Measurements from ENCODE around the gene ZNF554. TPM values are rescaled to one million over a fixed set of nuclear protein-coding genes. Genes with fewer than 3 reads are reported as not detected.

Gene ZNF554
- total and polyA plus RNA-seq, 2 experiments from 2014 or later: 2.0 to 7.5 TPM

- peaks cover 16% of the 10 kb centered on the region for H3K27me3 Mint-ChIP-seq (ENCODE audit: insufficient read depth, low read depth, poor library complexity)
- H3K4me3 Mint-ChIP-seq: no peak overlapping the region
Measured at GRCh38 chr19:2793126-2793525, 26.5 kb upstream of the ZNF554 start.

More at GRCh38 chr19:2793126-2793525, 26.5 kb upstream of the ZNF554 start:
- H3K36me3 ChIP-seq (ENCODE audit: insufficient read depth): peaks cover 11% of the 10 kb centered on the region
- peaks cover 16% of the 10 kb centered on the region; the same call in 1 of the 2 replicates for H4K20me1 ChIP-seq (replicated peaks; ENCODE audit: insufficient read depth)
- H3K4me1 ChIP-seq (ENCODE audit: insufficient read depth): no peaks in the 10 kb centered on the region
- no peak overlapping the region for H2AFZ ChIP-seq
- TF ChIP-seq STAT1 (IDR thresholded peaks at IDR 0.05; ENCODE audit: unreplicated experiment) (no peak), REST (IDR thresholded peaks at IDR 0.05; ENCODE audit: unreplicated experiment) (no peak), ETS1 (IDR thresholded peaks at IDR 0.05) (no peak), JUNB (IDR thresholded peaks at IDR 0.05; ENCODE audit: unreplicated experiment) (no peak), EZH2phosphoT487 (IDR thresholded peaks at IDR 0.05; ENCODE audit: unreplicated experiment) (no peak), NANOG (IDR thresholded peaks at IDR 0.05; ENCODE audit: borderline replicate concordance) (no peak), ZNF462 (CRISPR knock-in tag; IDR thresholded peaks at IDR 0.05) (no peak), EZH2 (IDR thresholded peaks at IDR 0.05; ENCODE audit: low read depth, unreplicated experiment) (no peak), CREB1 (CRISPR knock-in tag; IDR thresholded peaks at IDR 0.05; ENCODE audit: low read depth) (no peak), CTCF (conservative IDR thresholded peaks at IDR 0.05; ENCODE audit: low read depth in 2 of 2) (no peak), ZNF331 (CRISPR knock-in tag; IDR thresholded peaks at IDR 0.05; ENCODE audit: low read depth) (no peak), POLR2AphosphoS5 (IDR thresholded peaks at IDR 0.05; ENCODE audit: low read depth) (no peak)
- no peaks in the 10 kb centered on the region for H3K9me2 ChIP-seq (ENCODE audit: insufficient read depth)
- no peak overlapping the region for H3K27ac ChIP-seq (ENCODE audit: low read depth)
- DNase-seq (ENCODE audit: low spot score): no peak
- no peak overlapping the region for H3K27ac Mint-ChIP-seq
- ATAC-seq: no peak
- no peak overlapping the region for H3K4me2 ChIP-seq
- no peak overlapping the region for H3K4me3 ChIP-seq
- peaks cover 29% of the 10 kb centered on the region for H3K79me2 ChIP-seq (replicated peaks; ENCODE audit: insufficient read depth)
- peaks cover 6% of the 10 kb centered on the region; the same call in 1 of the 3 replicates for H3K4me1 Mint-ChIP-seq
- peaks cover 69% of the 10 kb centered on the region for H3K36me3 Mint-ChIP-seq (ENCODE audit: low read depth)
- H3K27me3 ChIP-seq (ENCODE audit: insufficient read depth): no peaks in the 10 kb centered on the region
- H3K9me3 Mint-ChIP-seq: no peaks in the 10 kb centered on the region
- H3F3A ChIP-seq (replicated peaks; ENCODE audit: low read depth): no peaks in the 10 kb centered on the region

All from GM23338 (cell line).